ENCODE results near the gene NDUFS3. TPM values are rescaled to one million over a fixed set of nuclear protein-coding genes. Genes with fewer than 3 reads are reported as not detected.

NDUFS3 gene
- total and polyA plus RNA-seq, 10 of the 15 experiments (the other 5 are each of a cell fraction or from before 2014, with no cell fraction given) = 22.3 to 217 (median 125) TPM

- TF ChIP-seq REST (IDR thresholded peaks at IDR 0.05; ENCODE audit: low read depth, low read length) (no peak), TCF3 (IDR thresholded peaks at IDR 0.05; ENCODE audit: borderline replicate concordance, insufficient read depth, low read depth, low read length) (no peak), IKZF2 (IDR thresholded peaks at IDR 0.05) (no peak), ZNF217 (IDR thresholded peaks at IDR 0.05) (no peak)
Measured at GRCh38 chr11:47569646-47570045, 9.2 kb upstream of the NDUFS3 start (continued).

- H3K36me3 ChIP-seq (ENCODE audit: control insufficient read depth in 2 of 2, insufficient read depth in 2 of 2, low read length in 1 of 2) = peaks cover 10 to 36% of the 10 kb centered on the region in 2 experiments
- no peaks in the 10 kb centered on the region for H3K27me3 ChIP-seq (replicated peaks in 1 of 2; ENCODE audit: control insufficient read depth in 2 of 2, insufficient read depth in 2 of 2, low read length in 1 of 2)
- WGBS (ENCODE audit: insufficient coverage, insufficient replicate concordance, low lambda C conversion rate, missing lambda C conversion rate) = 76% methylated on average over 3 of the region's 3 CpGs
- ChIA-PET POLR2A (interaction anchor here (2.4 kb wide), 1 partner anchor 9 kb away, joined by 7 read pairs; no protein-coding TSS in a partner anchor), CTCF (interaction anchor here (0.6 to 1.0 kb wide), 2 partner anchors 12 to 284 kb away, joined by 3 read pairs; no protein-coding TSS in a partner anchor), RAD21 (ENCODE audit: unreplicated experiment) (interaction anchor here (1.1 kb wide), 1 partner anchor 278 kb away, joined by 3 read pairs; the partner anchor contains the start of gene NUP160), SMC1A (ENCODE audit: uncharacterized antibody, unreplicated experiment) (interaction anchor here (0.7 kb wide), 3 partner anchors 64 to 152 kb away, joined by 3 to 4 read pairs (median 4); no protein-coding TSS in a partner anchor)
- 0 out of 2 replicates have a peak, but pooled peaks cover 3% of the 10 kb centered on the region for H4K20me1 ChIP-seq (ENCODE audit: control insufficient read depth, insufficient read depth)
- in situ Hi-C loops (cut with MboI) (no loop called here), intact Hi-C loops (cut with micrococcal nuclease; ENCODE audit: unreplicated experiment) (no loop called here)
- H3K27ac ChIP-seq (ENCODE audit: control insufficient read depth, insufficient read depth) = no peak overlapping the region
- peaks cover 20% of the 10 kb centered on the region for H3K79me2 ChIP-seq (ENCODE audit: control insufficient read depth, insufficient read depth, low read length)
- ATAC-seq = no peak
- no peak overlapping the region for H2AFZ ChIP-seq (ENCODE audit: control insufficient read depth, low read depth, low read length)
- no peak for FAIRE-seq
- no peaks in the 10 kb centered on the region for H3K4me1 ChIP-seq (ENCODE audit: control insufficient read depth, insufficient read depth, low read length)
- H3K4me3 ChIP-seq = no peak overlapping the region
- DNase-seq (ENCODE audit: low read depth, low spot score) = no peak
- H3K4me2 ChIP-seq (ENCODE audit: control insufficient read depth, insufficient read depth) = no peak overlapping the region
- no peaks in the 10 kb centered on the region for H3K9me3 ChIP-seq (replicated peaks; ENCODE audit: control insufficient read depth, insufficient read depth, low read length)
- no TSS peak for BruUV-seq (replicated peaks)
- H3K9ac ChIP-seq (ENCODE audit: control insufficient read depth, insufficient read depth, low read length) = no peak overlapping the region
- TF ChIP-seq HCFC1 (IDR thresholded peaks at IDR 0.05; ENCODE audit: low read length) = no peak
- no peak for TF ChIP-seq USF1 (IDR thresholded peaks at IDR 0.05; ENCODE audit: borderline replicate concordance, extremely low read length, insufficient read depth, low read depth, low read length)
- no peak for TF ChIP-seq BCLAF1 (IDR thresholded peaks at IDR 0.05)
Measured at GRCh38 chr11:47570651-47571356, 8.1 kb upstream of the NDUFS3 start.
